ENCODE measurements around the gene AOX1.
"Not testable (repeated sequence)": the region's sequence is repeated elsewhere in the genome, so short reads cannot be mapped to it uniquely, and the experiment has no call there.

AOX1 gene

GRCh38 chr2:200670313-200670712 lies 84.5 kb downstream of the AOX1 start:
- peak; percentile 50 for DNase-seq

- DNase-seq, result no peak
Measured at GRCh38 chr2:200670751-200671150, 84.9 kb downstream of the AOX1 start.

GRCh38 chr2:200673191-200673590 lies 87.4 kb downstream of the AOX1 start:
- no peak for DNase-seq

- peak; percentile 23 for DNase-seq
Measured at GRCh38 chr2:200674837-200675236, 89.0 kb downstream of the AOX1 start.

GRCh38 chr2:200677171-200677570 lies 91.4 kb downstream of the AOX1 start:
- peak; percentile 19 for DNase-seq

- peak; percentile 14 for DNase-seq
Measured at GRCh38 chr2:200677721-200678532, 92.1 kb downstream of the AOX1 start.

- peak; percentile 20 for DNase-seq
Measured at GRCh38 chr2:200679127-200679526, 93.3 kb downstream of the AOX1 start.

- peak; percentile 38 for DNase-seq
Measured at GRCh38 chr2:200679535-200679934, 93.7 kb downstream of the AOX1 start.

- DNase-seq, result no peak
Measured at GRCh38 chr2:200681697-200682096, 95.9 kb downstream of the AOX1 start.

- not testable (repeated sequence) for DNase-seq
Measured at GRCh38 chr2:200682407-200682806, 96.6 kb downstream of the AOX1 start.

GRCh38 chr2:200687922-200688920 lies 102.4 kb downstream of the AOX1 start:
- no peak for DNase-seq

- DNase-seq, result no peak
Measured at GRCh38 chr2:200689115-200689514, 103.3 kb downstream of the AOX1 start.

- DNase-seq, result no peak
Measured at GRCh38 chr2:200693836-200694470, 108.1 kb downstream of the AOX1 start.

GRCh38 chr2:200695191-200695590 lies 109.4 kb downstream of the AOX1 start:
- DNase-seq, result no peak

GRCh38 chr2:200695601-200696000 lies 109.8 kb downstream of the AOX1 start:
- DNase-seq, result no peak

GRCh38 chr2:200698217-200698616 lies 112.4 kb downstream of the AOX1 start:
- no peak for DNase-seq

GRCh38 chr2:200699310-200699709 lies 113.5 kb downstream of the AOX1 start:
- DNase-seq, result no peak

- no peak for DNase-seq
Measured at GRCh38 chr2:200700856-200701255, 115.0 kb downstream of the AOX1 start.

- no peak for DNase-seq
Measured at GRCh38 chr2:200702044-200702443, 116.2 kb downstream of the AOX1 start.

GRCh38 chr2:200702646-200703118 lies 116.9 kb downstream of the AOX1 start:
- DNase-seq, result no peak

GRCh38 chr2:200703127-200703925 lies 117.5 kb downstream of the AOX1 start:
- no peak for DNase-seq
